ENCODE results near the gene PARP11. TPM values are rescaled to one million over a fixed set of nuclear protein-coding genes. Genes with fewer than 3 reads are reported as not detected.

PARP11 gene
- total RNA-seq, 2 experiments from 2014 or later, result 15.9 to 29.7 TPM

DNA sequence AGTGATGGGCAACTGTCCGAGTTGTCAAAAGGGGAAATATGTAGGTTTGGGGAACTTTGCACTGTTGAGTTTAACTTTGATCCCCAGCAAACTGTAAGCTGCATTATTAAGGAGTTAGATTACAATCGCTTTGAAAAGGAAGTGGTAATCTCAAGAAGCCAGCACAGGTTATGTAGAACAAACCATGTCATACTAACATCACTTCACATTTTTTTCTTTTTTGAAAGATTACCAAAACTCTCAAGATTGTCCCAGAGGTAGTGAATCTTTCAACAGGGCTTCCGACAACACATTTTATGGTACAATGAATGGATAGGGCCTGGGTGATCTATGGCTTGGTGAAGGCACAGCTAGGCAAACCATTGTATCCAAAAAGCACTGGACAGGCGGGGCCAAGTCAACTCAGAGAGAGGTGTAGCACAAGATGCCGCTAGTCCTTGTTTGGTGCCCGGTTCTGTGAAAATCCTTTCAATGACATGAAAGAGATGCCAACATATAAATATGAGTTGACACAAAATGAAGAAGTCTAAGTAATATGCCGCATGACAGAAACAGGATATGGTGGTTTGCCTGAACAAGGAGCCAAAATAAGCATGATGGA lies 24.3 kb upstream of the PARP11 start:
- ATAC-seq (peak; percentile 79), DNase-seq (peak; percentile 49)
- no peaks in the 10 kb centered on the region for H3K9me3 Mint-ChIP-seq (ENCODE audit: low read depth)
- peak overlapping the region; percentile 89 for H3K27ac Mint-ChIP-seq
- H3K4me3 Mint-ChIP-seq, result peak overlapping the region; percentile 19
- H3K27me3 Mint-ChIP-seq, result no peaks in the 10 kb centered on the region
- H3K4me1 Mint-ChIP-seq, result peaks cover 23% of the 10 kb centered on the region
- CTCF ChIA-PET, result interaction anchor here (1.1 to 4.8 kb wide), 6 partner anchors 11 to 379 kb away, joined by 3 to 38 read pairs (median 5); no protein-coding TSS in a partner anchor
- no peaks in the 10 kb centered on the region for H3K36me3 Mint-ChIP-seq

GRCh38 chr12:3896801-3897351 lies 23.7 kb upstream of the PARP11 start:
- ATAC-seq, result peak; percentile 50
- no peak for DNase-seq
- Mint-ChIP-seq H3K9me3 (ENCODE audit: low read depth) (no peaks in the 10 kb centered on the region), H3K4me1 (peaks cover 23% of the 10 kb centered on the region), H3K27ac (peak overlapping the region; percentile 89), H3K4me3 (peak overlapping the region; percentile 19), H3K36me3 (no peaks in the 10 kb centered on the region), H3K27me3 (no peaks in the 10 kb centered on the region)
- CTCF ChIA-PET, result interaction anchor here (1.1 to 4.8 kb wide), 6 partner anchors 11 to 380 kb away, joined by 3 to 38 read pairs (median 5); no protein-coding TSS in a partner anchor

GRCh38 chr12:3896356-3896755 lies 23.2 kb upstream of the PARP11 start:
- CTCF ChIA-PET, result interaction anchor here (0.9 to 4.8 kb wide), 5 partner anchors 10 to 381 kb away, joined by 3 to 38 read pairs (median 4); no protein-coding TSS in a partner anchor
- no peak for ATAC-seq
- no peaks in the 10 kb centered on the region for H3K9me3 Mint-ChIP-seq (ENCODE audit: low read depth)
- H3K4me3 Mint-ChIP-seq, result no peak overlapping the region
- H3K36me3 Mint-ChIP-seq, result no peaks in the 10 kb centered on the region
- no peak for DNase-seq
- H3K4me1 Mint-ChIP-seq, result peaks cover 23% of the 10 kb centered on the region
- no peaks in the 10 kb centered on the region for H3K27me3 Mint-ChIP-seq
- no peak overlapping the region for H3K27ac Mint-ChIP-seq

GRCh38 chr12:3892631-3893030 lies 19.4 kb upstream of the PARP11 start:
- CTCF ChIA-PET, result interaction anchor here (1.1 to 1.3 kb wide), 2 partner anchors 17 to 106 kb away, joined by 3 read pairs; no protein-coding TSS in a partner anchor
- H3K9me3 Mint-ChIP-seq (ENCODE audit: low read depth), result no peaks in the 10 kb centered on the region

DNA sequence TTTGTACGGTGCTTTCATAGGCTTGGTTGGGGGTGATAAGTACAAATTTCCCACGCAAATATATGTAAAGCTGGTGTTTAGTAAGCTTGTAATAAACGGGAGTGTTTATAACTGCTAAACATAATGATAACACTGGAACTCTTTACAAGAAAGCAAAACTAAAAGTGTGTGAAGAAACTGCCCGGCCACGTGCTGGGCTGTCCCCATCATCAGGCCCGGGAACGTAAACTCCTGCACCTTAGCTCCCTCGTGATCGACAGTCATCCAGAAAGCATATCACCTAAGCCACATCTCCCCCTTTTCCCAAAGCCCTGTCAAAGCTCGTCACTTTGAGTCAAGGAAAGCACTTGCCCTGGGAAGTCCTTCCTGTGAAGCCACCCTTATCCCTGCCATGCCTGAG lies 18.0 kb upstream of the PARP11 start:
- Mint-ChIP-seq H3K9me3 (ENCODE audit: low read depth) (no peaks in the 10 kb centered on the region), H3K36me3 (no peaks in the 10 kb centered on the region), H3K27me3 (no peaks in the 10 kb centered on the region), H3K4me3 (no peak overlapping the region), H3K4me1 (peaks cover 8% of the 10 kb centered on the region), H3K27ac (peak overlapping the region; percentile 6)
- CTCF ChIA-PET, result no interaction called here
- ATAC-seq, result peak; percentile 30
- DNase-seq, result no peak

More at GRCh38 chr12:3892631-3893030, 19.4 kb upstream of the PARP11 start:
- no peaks in the 10 kb centered on the region for H3K36me3 Mint-ChIP-seq
- H3K4me1 Mint-ChIP-seq, result peaks cover 21% of the 10 kb centered on the region
- H3K27me3 Mint-ChIP-seq, result no peaks in the 10 kb centered on the region
- DNase-seq (no peak), ATAC-seq (no peak)
- H3K27ac Mint-ChIP-seq, result no peak overlapping the region
- H3K4me3 Mint-ChIP-seq, result no peak overlapping the region

DNA sequence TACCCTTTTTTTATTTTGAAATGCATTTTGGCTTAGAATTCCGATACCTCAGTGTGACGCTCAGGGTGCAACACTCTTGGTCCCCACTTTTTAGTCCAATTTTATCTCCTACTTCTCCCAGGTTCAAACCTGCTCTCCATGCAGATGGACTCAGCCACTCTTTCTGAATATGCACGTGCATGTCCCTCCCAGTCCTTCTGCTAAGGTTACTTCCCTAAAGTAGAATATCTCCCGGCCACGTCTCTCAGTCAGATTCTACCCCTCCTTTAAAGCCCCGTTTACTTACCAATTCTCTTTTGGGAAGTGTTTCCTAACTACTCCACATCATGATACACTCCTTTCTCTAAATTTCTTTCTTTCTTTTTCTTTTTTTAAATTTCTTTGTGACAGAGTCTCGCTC lies 15.5 kb upstream of the PARP11 start:
- peaks cover 4% of the 10 kb centered on the region for H3K27me3 Mint-ChIP-seq
- CTCF ChIA-PET, result interaction anchor here (7.0 kb wide), 1 partner anchor 390 kb away, joined by 94 read pairs; no protein-coding TSS in a partner anchor
- peaks cover 17% of the 10 kb centered on the region for H3K4me1 Mint-ChIP-seq
- H3K27ac Mint-ChIP-seq, result no peak overlapping the region
- no peak overlapping the region for H3K4me3 Mint-ChIP-seq
- ATAC-seq (no peak), DNase-seq (no peak)
- no peaks in the 10 kb centered on the region for H3K9me3 Mint-ChIP-seq (ENCODE audit: low read depth)
- H3K36me3 Mint-ChIP-seq, result no peaks in the 10 kb centered on the region

GRCh38 chr12:3885277-3886094 lies 12.3 kb upstream of the PARP11 start:
- H3K9me3 Mint-ChIP-seq (ENCODE audit: low read depth), result no peaks in the 10 kb centered on the region
- CTCF ChIA-PET, result interaction anchor here (0.7 to 7.0 kb wide), 40 partner anchors 10 to 633 kb away, joined by 3 to 94 read pairs (median 5); partner anchors contain the start of genes FGF23 and PARP11
- peaks cover 4% of the 10 kb centered on the region for H3K27me3 Mint-ChIP-seq
- H3K4me3 Mint-ChIP-seq, result peak overlapping the region; percentile 0
- no peak overlapping the region for H3K27ac Mint-ChIP-seq
- ATAC-seq (peak; percentile 45), DNase-seq (peak; percentile 50)
- H3K36me3 Mint-ChIP-seq, result no peaks in the 10 kb centered on the region
- peaks cover 9% of the 10 kb centered on the region for H3K4me1 Mint-ChIP-seq

GRCh38 chr12:3884671-3885070 lies 11.5 kb upstream of the PARP11 start:
- CTCF ChIA-PET, result interaction anchor here (0.7 to 7.0 kb wide), 28 partner anchors 10 to 495 kb away, joined by 3 to 94 read pairs (median 5); partner anchors contain the start of genes FGF23 and PARP11
- H3K27me3 Mint-ChIP-seq, result peaks cover 4% of the 10 kb centered on the region

DNA sequence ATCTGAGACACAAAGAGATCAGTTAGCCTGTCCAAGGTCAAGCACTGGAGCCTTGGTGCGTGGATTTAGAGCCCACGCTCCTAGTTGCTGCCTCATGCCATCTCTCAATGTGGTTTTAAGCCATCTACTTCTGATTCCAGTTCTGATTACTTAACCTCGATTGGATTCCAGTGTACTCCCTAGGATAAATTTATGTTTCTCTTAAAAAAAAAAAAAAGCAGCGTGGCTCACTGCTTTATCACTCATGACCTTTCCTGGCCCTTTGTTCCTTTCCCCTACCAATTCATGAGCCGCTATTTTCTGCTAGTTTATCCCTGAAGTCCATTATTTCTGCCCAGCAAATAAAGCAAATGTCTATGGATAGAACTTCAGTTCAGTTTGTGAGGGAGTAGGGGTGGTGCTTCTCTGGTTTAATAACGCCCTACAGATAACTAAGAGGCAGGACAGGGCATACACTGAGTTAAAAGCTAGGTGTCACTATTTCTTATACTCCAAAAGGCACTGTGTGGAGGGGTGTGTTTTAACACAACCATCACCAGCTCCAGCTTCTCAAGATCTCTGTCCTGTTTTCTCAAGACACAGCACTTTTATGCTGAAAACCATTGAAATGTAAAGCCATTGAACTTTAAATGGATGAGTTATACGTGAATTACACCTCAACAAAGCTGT lies 9.8 kb upstream of the PARP11 start:
- Mint-ChIP-seq H3K4me3 (no peak overlapping the region), H3K4me1 (peaks cover 9% of the 10 kb centered on the region), H3K9me3 (ENCODE audit: low read depth) (no peaks in the 10 kb centered on the region), H3K36me3 (no peaks in the 10 kb centered on the region), H3K27me3 (peaks cover 4% of the 10 kb centered on the region), H3K27ac (no peak overlapping the region)
- CTCF ChIA-PET, result interaction anchor here (0.6 to 7.0 kb wide), 25 partner anchors 8 to 423 kb away, joined by 3 to 94 read pairs (median 4); partner anchors contain the start of gene PARP11
- ATAC-seq (peak; percentile 95), DNase-seq (no peak)

More at GRCh38 chr12:3884671-3885070, 11.5 kb upstream of the PARP11 start:
- H3K27ac Mint-ChIP-seq, result no peak overlapping the region
- ATAC-seq (no peak), DNase-seq (no peak)
- no peak overlapping the region for H3K4me3 Mint-ChIP-seq
- H3K4me1 Mint-ChIP-seq, result peaks cover 9% of the 10 kb centered on the region
- no peaks in the 10 kb centered on the region for H3K9me3 Mint-ChIP-seq (ENCODE audit: low read depth)
- no peaks in the 10 kb centered on the region for H3K36me3 Mint-ChIP-seq

DNA sequence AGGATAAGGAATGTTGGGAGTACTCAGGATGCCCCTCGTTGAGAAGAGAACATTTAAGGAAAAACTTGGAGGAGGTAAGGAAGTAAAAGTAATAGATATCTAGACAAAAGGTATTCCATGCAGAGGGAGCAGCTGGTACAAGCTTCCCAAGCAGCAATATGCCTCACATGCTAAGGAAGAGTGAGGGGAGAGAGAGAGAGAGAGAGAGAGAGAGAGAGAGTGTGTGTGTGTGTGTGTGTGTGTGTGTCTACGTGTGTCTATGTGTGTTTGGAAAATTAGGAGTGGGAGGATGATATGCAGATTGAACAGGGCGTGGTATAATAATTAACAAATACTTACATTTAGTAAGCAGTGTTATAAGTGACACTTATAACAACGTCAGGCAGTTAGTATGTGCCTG lies 9.2 kb upstream of the PARP11 start:
- no peaks in the 10 kb centered on the region for H3K36me3 Mint-ChIP-seq
- CTCF ChIA-PET, result interaction anchor here (0.8 to 7.0 kb wide), 5 partner anchors 15 to 396 kb away, joined by 3 to 94 read pairs (median 4); no protein-coding TSS in a partner anchor
- no peaks in the 10 kb centered on the region for H3K9me3 Mint-ChIP-seq (ENCODE audit: low read depth)
- H3K27ac Mint-ChIP-seq, result no peak overlapping the region
- H3K27me3 Mint-ChIP-seq, result peaks cover 4% of the 10 kb centered on the region
- ATAC-seq (no peak), DNase-seq (no peak)
- H3K4me3 Mint-ChIP-seq, result no peak overlapping the region
- H3K4me1 Mint-ChIP-seq, result peaks cover 9% of the 10 kb centered on the region

DNA sequence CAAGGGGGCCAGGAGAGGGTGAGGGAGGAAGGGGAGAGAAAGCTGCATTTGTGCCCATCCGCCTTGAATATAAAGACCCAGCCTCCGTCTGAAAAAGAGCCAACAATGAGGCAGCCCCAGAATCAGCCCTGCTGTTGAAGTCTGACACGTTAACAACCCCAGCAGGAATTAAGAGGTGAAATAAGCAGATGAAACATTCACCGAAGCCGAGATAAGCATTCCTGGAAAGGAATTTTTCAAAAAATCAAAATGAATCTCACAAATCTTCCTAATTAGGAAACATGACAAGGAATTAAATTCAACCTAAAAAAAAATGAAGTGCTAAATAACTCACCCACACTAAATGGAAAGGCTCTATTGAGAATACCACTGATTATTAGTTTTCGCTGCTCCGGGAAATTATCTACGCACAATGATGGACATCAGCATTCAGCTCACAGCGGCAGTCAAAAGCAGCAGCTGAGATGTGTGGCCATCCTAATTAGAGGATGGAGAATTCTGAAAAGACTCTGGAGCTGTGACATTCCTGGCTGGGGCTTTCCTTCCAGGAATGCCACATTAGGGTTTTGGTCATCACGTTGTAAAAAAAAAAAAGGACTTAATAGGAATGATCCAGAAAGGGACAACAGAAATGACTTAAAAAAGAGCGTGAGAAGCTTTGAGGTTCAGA lies 8.2 kb upstream of the PARP11 start:
- Mint-ChIP-seq H3K4me3 (no peak overlapping the region), H3K27me3 (peaks cover 7% of the 10 kb centered on the region), H3K9me3 (ENCODE audit: low read depth) (no peaks in the 10 kb centered on the region), H3K36me3 (no peaks in the 10 kb centered on the region), H3K4me1 (peaks cover 12% of the 10 kb centered on the region), H3K27ac (no peak overlapping the region)
- ATAC-seq (no peak), DNase-seq (no peak)
- CTCF ChIA-PET, result interaction anchor here (0.9 kb wide), 1 partner anchor 646 kb away, joined by 3 read pairs; no protein-coding TSS in a partner anchor

GRCh38 chr12:3879846-3880245 lies 6.6 kb upstream of the PARP11 start:
- no peak overlapping the region for H3K4me3 Mint-ChIP-seq
- H3K9me3 Mint-ChIP-seq (ENCODE audit: low read depth), result no peaks in the 10 kb centered on the region
- CTCF ChIA-PET, result interaction anchor here (0.8 kb wide), 1 partner anchor 11 kb away, joined by 3 read pairs; no protein-coding TSS in a partner anchor
- no peak overlapping the region for H3K27ac Mint-ChIP-seq
- DNase-seq (no peak), ATAC-seq (no peak)
- peaks cover 7% of the 10 kb centered on the region for H3K27me3 Mint-ChIP-seq
- peaks cover 3% of the 10 kb centered on the region for H3K4me1 Mint-ChIP-seq
- no peaks in the 10 kb centered on the region for H3K36me3 Mint-ChIP-seq

Data from activated CD8-positive, alpha-beta memory T cell treated with anti-CD3 and anti-CD28 coated beads, Interleukin-2, amount 10 ng/mL, durations not matched to agents 7 days and 5 days (primary cell).